H9 (cell line): ENCODE measurements around the gene TMEM126A. TPM values are rescaled to one million over a fixed set of nuclear protein-coding genes. Genes with fewer than 3 reads are reported as not detected.

Source experiments
- DNase-seq: peaks from one replicate; pipeline ENCODE4 v3.0.0-alpha.2; 2017
- H2AFZ ChIP-seq: one replicate; pipeline ENCODE4 v1.6.1; 2013; ENCODE audit warnings: mild to moderate bottlenecking, low read length, control low read depth, moderate library complexity
- H2AK5ac ChIP-seq: 2 replicates; pipeline ENCODE4 v1.6.1; 2013; ENCODE audit warnings: low read length, control low read depth, mixed read lengths; ENCODE audit not compliant: insufficient read length
- H2BK120ac ChIP-seq: one replicate; pipeline ENCODE4 v1.6.1; 2013; ENCODE audit warnings: low read depth, mild to moderate bottlenecking, low read length, control low read depth, inconsistent platforms; ENCODE audit not compliant: poor library complexity, severe bottlenecking
- H2BK12ac ChIP-seq: 2 replicates; pipeline ENCODE4 v1.6.1; 2013; ENCODE audit warnings: low read length, control low read depth, mixed read lengths, low read depth; ENCODE audit not compliant: insufficient read length
- H2BK15ac ChIP-seq: 2 replicates; pipeline ENCODE4 v1.6.1; 2013; ENCODE audit warnings: low read depth, low read length, control low read depth
- H2BK20ac ChIP-seq: one replicate; pipeline ENCODE4 v1.6.1; 2013; ENCODE audit warnings: low read depth, mild to moderate bottlenecking, low read length, control low read depth, inconsistent platforms; ENCODE audit not compliant: poor library complexity, severe bottlenecking
- H2BK5ac ChIP-seq: 2 replicates; pipeline ENCODE4 v1.6.1; 2013; ENCODE audit warnings: low read length, control low read depth, mixed read lengths; ENCODE audit not compliant: insufficient read length
- H3K14ac ChIP-seq: 2 replicates; pipeline ENCODE4 v1.6.1; 2013; ENCODE audit warnings: low read length, control low read depth; ENCODE audit not compliant: insufficient read depth
- H3K18ac ChIP-seq: 2 replicates; pipeline ENCODE4 v1.6.1; 2013; ENCODE audit warnings: low read depth, mild to moderate bottlenecking, mixed read lengths, low read length, control low read depth; ENCODE audit not compliant: insufficient read length
- H3K23ac ChIP-seq: 2 replicates; pipeline ENCODE4 v1.6.1; 2013; ENCODE audit warnings: low read length, control low read depth, mixed read lengths, low read depth; ENCODE audit not compliant: insufficient read length
- H3K23me2 ChIP-seq: 2 replicates; pipeline ENCODE4 v1.6.1; 2013; ENCODE audit warnings: low read depth, mild to moderate bottlenecking, mixed read lengths, low read length, control low read depth; ENCODE audit not compliant: insufficient read length, poor library complexity, severe bottlenecking
- H3K27ac ChIP-seq: 2 replicates; pipeline ENCODE4 v1.5.1; 2013; ENCODE audit warnings: low read length, control low read depth, mixed read lengths, low read depth; ENCODE audit not compliant: insufficient read length
- H3K27me3 ChIP-seq: 2 replicates; pipeline ENCODE4 v1.6.1; 2013; ENCODE audit warnings: low read length, control low read depth, inconsistent platforms; ENCODE audit not compliant: insufficient read depth
- H3K4ac ChIP-seq: 2 replicates; pipeline ENCODE4 v1.6.1; 2013; ENCODE audit warnings: low read depth, mild to moderate bottlenecking, control low read depth, inconsistent platforms, low read length, moderate library complexity
- H3K4me1 ChIP-seq: 2 replicates; pipeline ENCODE4 v1.6.1; 2013; ENCODE audit warnings: low read length, control low read depth, inconsistent platforms; ENCODE audit not compliant: insufficient read depth
- H3K4me2 ChIP-seq: 2 replicates; pipeline ENCODE4 v1.6.1; 2013; ENCODE audit warnings: low read length, control low read depth, mixed read lengths; ENCODE audit not compliant: insufficient read length, insufficient read depth
- H3K56ac ChIP-seq: 2 replicates; pipeline ENCODE4 v1.6.1; 2013; ENCODE audit warnings: low read depth, mild to moderate bottlenecking, mixed read lengths, low read length, control low read depth; ENCODE audit not compliant: insufficient read length
- H3K79me1 ChIP-seq: 2 replicates; pipeline ENCODE4 v1.6.1; 2013; ENCODE audit warnings: low read depth, mild to moderate bottlenecking, moderate library complexity, low read length, control low read depth, inconsistent platforms; ENCODE audit not compliant: insufficient read depth, poor library complexity, severe bottlenecking
- H3K79me2 ChIP-seq: 2 replicates; pipeline ENCODE4 v1.6.1; 2013; ENCODE audit warnings: low read length, control low read depth, inconsistent platforms; ENCODE audit not compliant: insufficient read depth
- H3K9ac ChIP-seq: 2 replicates; pipeline ENCODE4 v1.6.1; 2013; ENCODE audit warnings: low read length, control low read depth, mixed read lengths; ENCODE audit not compliant: insufficient read length; ENCODE audit errors: extremely low read depth
- H3K9me3 ChIP-seq: one replicate; pipeline ENCODE4 v1.6.1; 2013; ENCODE audit warnings: low read depth, low read length, inconsistent platforms; ENCODE audit not compliant: control insufficient read depth
- H3T11ph ChIP-seq: one replicate; pipeline ENCODE4 v1.6.1; 2013; ENCODE audit warnings: mild to moderate bottlenecking, low read length, control low read depth, inconsistent platforms
- H4K20me1 ChIP-seq: one replicate; pipeline ENCODE4 v1.6.1; 2013; ENCODE audit not compliant: control insufficient read depth, insufficient read length, insufficient read depth
- H4K5ac ChIP-seq: 2 replicates; pipeline ENCODE4 v1.6.1; 2013; ENCODE audit warnings: low read depth, mild to moderate bottlenecking, mixed read lengths, low read length, control low read depth; ENCODE audit not compliant: insufficient read length
- H4K8ac ChIP-seq: replicated peaks from 2 replicates; pipeline ENCODE4 v1.6.1; 2013; ENCODE audit warnings: low read length, control low read depth, mixed read lengths, low read depth; ENCODE audit not compliant: insufficient read length
- H4K91ac ChIP-seq: 2 replicates; pipeline ENCODE4 v1.6.1; 2013; ENCODE audit warnings: low read depth, mild to moderate bottlenecking, moderate library complexity, mixed read lengths, low read length, control low read depth; ENCODE audit not compliant: insufficient read length
- H3K27ac Mint-ChIP-seq, 3 experiments: 2 replicates in 2 of 3; 3 replicates in 1 of 3; pipeline ENCODE4 v1.8.0; 2020 to 2021; ENCODE audit warnings: mixed read lengths in 3 of 3, mild to moderate bottlenecking in 1 of 3, moderate library complexity in 1 of 3
- H3K27me3 Mint-ChIP-seq: 2 replicates; pipeline ENCODE4 v1.8.0; 2021; ENCODE audit warnings: low read depth, mild to moderate bottlenecking, moderate library complexity, mixed read lengths
- H3K36me3 Mint-ChIP-seq, 3 experiments: 2 replicates in 2 of 3; 3 replicates in 1 of 3; pipeline ENCODE4 v1.8.0; 2020 to 2021; ENCODE audit warnings: low read depth in 3 of 3, mixed read lengths in 3 of 3; ENCODE audit not compliant: insufficient read depth in 1 of 3
- H3K4me1 Mint-ChIP-seq, 2 experiments: 2 replicates each; pipeline ENCODE4 v1.8.0; 2020; ENCODE audit warnings: mixed read lengths in 2 of 2
- H3K4me3 Mint-ChIP-seq, 2 experiments: 2 replicates in 1 of 2; 3 replicates in 1 of 2; pipeline ENCODE4 v1.8.0; 2020 to 2021; ENCODE audit warnings: mild to moderate bottlenecking in 2 of 2, mixed read lengths in 2 of 2, moderate library complexity in 1 of 2
- H3K9me3 Mint-ChIP-seq, 2 experiments: 2 replicates in 1 of 2; 3 replicates in 1 of 2; pipeline ENCODE4 v1.8.0; 2020; ENCODE audit warnings: mild to moderate bottlenecking in 2 of 2, mixed read lengths in 2 of 2, moderate library complexity in 1 of 2
- WGBS: extraction: QIAGEN DNeasy Blood & Tissue Kit; methylation state at CpG from one replicate; pipeline ENCODE4 v1.1.7; 2013; ENCODE audit warnings: missing lambda C conversion rate, low lambda C conversion rate, mixed read lengths; ENCODE audit not compliant: insufficient read length; ENCODE audit errors: extremely low coverage; 5-methylcytosine and 5-hydroxymethylcytosine counted together
- total RNA-seq: library from RNA; stranded (reverse); gene quantifications from 2 replicates; pipeline ENCODE4 v1.2.1, GENCODE V29; 2021
- TF ChIP-seq, protein P1 (sequence below): fragments of 200-600 bp; sonication (generic); conservative IDR thresholded peaks from 3 replicates; pipeline ENCODE4 v1.8.0; 2021; ENCODE audit warnings: antibody characterized with exemption, mild to moderate bottlenecking

TMEM126A gene
- total RNA-seq, 1 experiment from 2014 or later, result 28.0 TPM

- H2BK20ac ChIP-seq, result no peak overlapping the region
- no peak overlapping the region for H3K14ac ChIP-seq
- no peaks in the 10 kb centered on the region for H3K27me3 ChIP-seq
- H3K4me2 ChIP-seq, result no peak overlapping the region
- H3K18ac ChIP-seq, result no peak overlapping the region
- peaks cover 8 to 11% of the 10 kb centered on the region in 2 experiments for H3K9me3 Mint-ChIP-seq
- H4K20me1 ChIP-seq, result no peaks in the 10 kb centered on the region
- H4K8ac ChIP-seq, result no peak overlapping the region
- H3K4me3 Mint-ChIP-seq, result no peak overlapping the region
- DNase-seq, result no peak
- H3K36me3 Mint-ChIP-seq, result peaks cover 16 to 20% (median 17%) of the 10 kb centered on the region in 3 experiments
- WGBS, result no CpG with 5 or more reads among the region's 2 CpGs
- no peak overlapping the region for H4K5ac ChIP-seq
- no peak overlapping the region for H4K91ac ChIP-seq
- no peak overlapping the region for H3K4ac ChIP-seq
- H3K79me2 ChIP-seq, result no peaks in the 10 kb centered on the region
- H2BK12ac ChIP-seq, result no peak overlapping the region
- H3K23me2 ChIP-seq, result no peaks in the 10 kb centered on the region
- H2AK5ac ChIP-seq, result no peak overlapping the region
- H3K79me1 ChIP-seq, result no peaks in the 10 kb centered on the region
- TF ChIP-seq, protein P1, sequence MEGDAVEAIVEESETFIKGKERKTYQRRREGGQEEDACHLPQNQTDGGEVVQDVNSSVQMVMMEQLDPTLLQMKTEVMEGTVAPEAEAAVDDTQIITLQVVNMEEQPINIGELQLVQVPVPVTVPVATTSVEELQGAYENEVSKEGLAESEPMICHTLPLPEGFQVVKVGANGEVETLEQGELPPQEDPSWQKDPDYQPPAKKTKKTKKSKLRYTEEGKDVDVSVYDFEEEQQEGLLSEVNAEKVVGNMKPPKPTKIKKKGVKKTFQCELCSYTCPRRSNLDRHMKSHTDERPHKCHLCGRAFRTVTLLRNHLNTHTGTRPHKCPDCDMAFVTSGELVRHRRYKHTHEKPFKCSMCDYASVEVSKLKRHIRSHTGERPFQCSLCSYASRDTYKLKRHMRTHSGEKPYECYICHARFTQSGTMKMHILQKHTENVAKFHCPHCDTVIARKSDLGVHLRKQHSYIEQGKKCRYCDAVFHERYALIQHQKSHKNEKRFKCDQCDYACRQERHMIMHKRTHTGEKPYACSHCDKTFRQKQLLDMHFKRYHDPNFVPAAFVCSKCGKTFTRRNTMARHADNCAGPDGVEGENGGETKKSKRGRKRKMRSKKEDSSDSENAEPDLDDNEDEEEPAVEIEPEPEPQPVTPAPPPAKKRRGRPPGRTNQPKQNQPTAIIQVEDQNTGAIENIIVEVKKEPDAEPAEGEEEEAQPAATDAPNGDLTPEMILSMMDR, result no peak
- H2AFZ ChIP-seq, result no peak overlapping the region
- peak overlapping the region in 1 of 3 experiments; percentile 46; a peak in 2 of 7 replicates for H3K27ac Mint-ChIP-seq
- no peaks in the 10 kb centered on the region for H3K9me3 ChIP-seq
- H2BK15ac ChIP-seq, result no peak overlapping the region
- H3K23ac ChIP-seq, result no peak overlapping the region
- peaks cover 3% of the 10 kb centered on the region; the same call in 1 of the 2 replicates for H3K27me3 Mint-ChIP-seq
- H3T11ph ChIP-seq, result no peak overlapping the region
- no peak overlapping the region for H2BK120ac ChIP-seq
- H3K9ac ChIP-seq, result no peak overlapping the region
- H3K27ac ChIP-seq, result no peak overlapping the region
- peaks cover 33 to 36% of the 10 kb centered on the region in 2 experiments for H3K4me1 Mint-ChIP-seq
- no peaks in the 10 kb centered on the region; the same call in 1 of the 2 replicates for H3K4me1 ChIP-seq
- H3K56ac ChIP-seq, result no peak overlapping the region
- H2BK5ac ChIP-seq, result no peak overlapping the region
These were observed 45.1 kb upstream of the TMEM126A start for GRCh38 chr11:85602526-85603213.
